ENCODE measurements around the gene TCF4. TPM values are rescaled to one million over a fixed set of nuclear protein-coding genes. Genes with fewer than 3 reads are reported as not detected.

TCF4 gene
- total RNA-seq, 1 experiment from 2014 or later: 12.5 TPM

GRCh38 chr18:55400590-55401541, 187.1 kb downstream of the TCF4 start:
- no TSS peak for BruUV-seq (replicated peaks)
- no peaks in the 10 kb centered on the region for H3K9me2 ChIP-seq (replicated peaks; ENCODE audit: low read length)
- no peaks in the 10 kb centered on the region for H3F3A ChIP-seq (ENCODE audit: low read length, unreplicated experiment)
- H3K27me3 ChIP-seq (ENCODE audit: low read length): no peaks in the 10 kb centered on the region
- ChIA-PET POLR2A (ENCODE audit: unreplicated experiment) (no interaction called here), CTCF (no interaction called here)
- ATAC-seq (no peak), DNase-seq (no peak)
- intact Hi-C loops (cut with micrococcal nuclease): no loop called here
- peaks cover 9% of the 10 kb centered on the region for H3K4me1 ChIP-seq (ENCODE audit: insufficient read depth, low read length)
- H3K79me2 ChIP-seq (ENCODE audit: low read length): no peaks in the 10 kb centered on the region
- H3K4me3 ChIP-seq (ENCODE audit: low read length): no peak overlapping the region
- no peaks in the 10 kb centered on the region for H3K9me3 ChIP-seq (ENCODE audit: low read length)
- no peak overlapping the region for H3K27ac ChIP-seq (ENCODE audit: low read length)
- H4K20me1 ChIP-seq (ENCODE audit: low read length): no peaks in the 10 kb centered on the region
- no peak overlapping the region for H3K9ac ChIP-seq (ENCODE audit: low read length)
- H3K4me2 ChIP-seq (ENCODE audit: low read length): no peak overlapping the region
- no peak for TF ChIP-seq CTCF (conservative IDR thresholded peaks at IDR 0.05; ENCODE audit: low read depth, low read length)
- no peak for TF ChIP-seq EZH2 (IDR thresholded peaks at IDR 0.05; ENCODE audit: low read length, unreplicated experiment)
- no peak for TF ChIP-seq EZH2phosphoT487 (IDR thresholded peaks at IDR 0.05; ENCODE audit: borderline replicate concordance, low read length)
- no peaks in the 10 kb centered on the region for H3K36me3 ChIP-seq (ENCODE audit: low read depth, low read length)
- H2AFZ ChIP-seq (ENCODE audit: low read length): no peak overlapping the region

GRCh38 chr18:55400081-55400480, 187.9 kb downstream of the TCF4 start:
- BruUV-seq (replicated peaks): no TSS peak
- Histone ChIP-seq H3K36me3 (ENCODE audit: low read depth, low read length) (no peaks in the 10 kb centered on the region), H4K20me1 (ENCODE audit: low read length) (no peaks in the 10 kb centered on the region), H3F3A (ENCODE audit: low read length, unreplicated experiment) (no peaks in the 10 kb centered on the region), H3K9me3 (ENCODE audit: low read length) (no peaks in the 10 kb centered on the region), H3K4me1 (ENCODE audit: insufficient read depth, low read length) (0 out of 2 replicates have a peak, but pooled peaks cover under 1% of the 10 kb centered on the region), H3K9me2 (replicated peaks; ENCODE audit: low read length) (no peaks in the 10 kb centered on the region), H2AFZ (ENCODE audit: low read length) (no peak overlapping the region), H3K4me2 (ENCODE audit: low read length) (no peak overlapping the region), H3K79me2 (ENCODE audit: low read length) (no peaks in the 10 kb centered on the region), H3K9ac (ENCODE audit: low read length) (no peak overlapping the region), H3K27ac (ENCODE audit: low read length) (no peak overlapping the region), H3K27me3 (ENCODE audit: low read length) (no peaks in the 10 kb centered on the region), H3K4me3 (ENCODE audit: low read length) (no peak overlapping the region)
- ChIA-PET POLR2A (ENCODE audit: unreplicated experiment) (no interaction called here), CTCF (no interaction called here)
- ATAC-seq: no peak
- TF ChIP-seq EZH2 (IDR thresholded peaks at IDR 0.05; ENCODE audit: low read length, unreplicated experiment) (no peak), CTCF (conservative IDR thresholded peaks at IDR 0.05; ENCODE audit: low read depth, low read length) (no peak), EZH2phosphoT487 (IDR thresholded peaks at IDR 0.05; ENCODE audit: borderline replicate concordance, low read length) (no peak)
- no peak for DNase-seq
- intact Hi-C loops (cut with micrococcal nuclease): no loop called here

- no peaks in the 10 kb centered on the region for H3K36me3 ChIP-seq (ENCODE audit: low read depth, low read length)
- intact Hi-C loops (cut with micrococcal nuclease): no loop called here
- no TSS peak for BruUV-seq (replicated peaks)
- ChIA-PET POLR2A (ENCODE audit: unreplicated experiment) (no interaction called here), CTCF (no interaction called here)
- H3K4me1 ChIP-seq (ENCODE audit: insufficient read depth, low read length): no peaks in the 10 kb centered on the region
- no peaks in the 10 kb centered on the region for H3K27me3 ChIP-seq (ENCODE audit: low read length)
- no peak overlapping the region for H3K4me3 ChIP-seq (ENCODE audit: low read length)
- no peak overlapping the region for H3K9ac ChIP-seq (ENCODE audit: low read length)
- no peaks in the 10 kb centered on the region for H3K9me2 ChIP-seq (replicated peaks; ENCODE audit: low read length)
- DNase-seq (no peak), ATAC-seq (no peak)
- H3K4me2 ChIP-seq (ENCODE audit: low read length): no peak overlapping the region
- no peaks in the 10 kb centered on the region for H4K20me1 ChIP-seq (ENCODE audit: low read length)
- H3K79me2 ChIP-seq (ENCODE audit: low read length): no peaks in the 10 kb centered on the region
- TF ChIP-seq EZH2phosphoT487 (IDR thresholded peaks at IDR 0.05; ENCODE audit: borderline replicate concordance, low read length) (no peak), CTCF (conservative IDR thresholded peaks at IDR 0.05; ENCODE audit: low read depth, low read length) (no peak), EZH2 (IDR thresholded peaks at IDR 0.05; ENCODE audit: low read length, unreplicated experiment) (no peak)
- H3F3A ChIP-seq (ENCODE audit: low read length, unreplicated experiment): no peaks in the 10 kb centered on the region
- H3K9me3 ChIP-seq (ENCODE audit: low read length): no peaks in the 10 kb centered on the region
- H2AFZ ChIP-seq (ENCODE audit: low read length): no peak overlapping the region
- no peak overlapping the region for H3K27ac ChIP-seq (ENCODE audit: low read length)
Observed at GRCh38 chr18:55398858-55399257, 189.1 kb downstream of the TCF4 start.
